ENCODE data around the gene BRF1. TPM values are rescaled to one million over a fixed set of nuclear protein-coding genes. Genes with fewer than 3 reads are reported as not detected.

BRF1 gene
- total and polyA plus RNA-seq, 2 of the 13 experiments (the other 11 are each of a cell fraction or from before 2014, with no cell fraction given), result 5.1 to 11.0 TPM

GRCh38 chr14:105301103-105301914, 508 bp upstream of the BRF1 start (continued):
- TF ChIP-seq GMEB1 (CRISPR knock-in tag; IDR thresholded peaks at IDR 0.05; ENCODE audit: borderline replicate concordance) (peak; percentile 58; the same call in 1 of the 2 replicates), ZNF350 (CRISPR knock-in tag; IDR thresholded peaks at IDR 0.05; ENCODE audit: borderline replicate concordance, low read depth) (peak; percentile 54; the same call in 1 of the 2 replicates), KAT8 (CRISPR knock-in tag; IDR thresholded peaks at IDR 0.05) (0 out of 2 replicates have a peak, but pooled peaks have one; percentile 27), ZFP91 (CRISPR knock-in tag; IDR thresholded peaks at IDR 0.05; ENCODE audit: borderline replicate concordance) (peak; percentile 38; the same call in 1 of the 2 replicates), ZSCAN21 (CRISPR knock-in tag; IDR thresholded peaks at IDR 0.05; ENCODE audit: borderline replicate concordance) (peak; percentile 61; the same call in 1 of the 2 replicates), ZMAT3 (CRISPR knock-in tag; conservative IDR thresholded peaks at IDR 0.05) (peak; percentile 83), CCAR2 (optimal IDR thresholded peaks at IDR 0.05; ENCODE audit: low read depth, low read length) (no peak), SIX1 (CRISPR knock-in tag; IDR thresholded peaks at IDR 0.05; ENCODE audit: borderline replicate concordance) (no peak), RFXAP (CRISPR knock-in tag; IDR thresholded peaks at IDR 0.05; ENCODE audit: borderline replicate concordance) (peak; percentile 36; the same call in 1 of the 2 replicates), GABPB1 (CRISPR knock-in tag; IDR thresholded peaks at IDR 0.05) (peak; percentile 60), KDM2A (CRISPR knock-in tag; IDR thresholded peaks at IDR 0.05; ENCODE audit: borderline replicate concordance, low read depth) (peak; percentile 67; the same call in 1 of the 2 replicates), SP1 (IDR thresholded peaks at IDR 0.05) (no peak), SP1 (CRISPR knock-in tag; IDR thresholded peaks at IDR 0.05) (peak; percentile 76; the same call in 1 of the 2 replicates), ZNF225 (CRISPR knock-in tag; IDR thresholded peaks at IDR 0.05) (no peak), ZNF800 (CRISPR knock-in tag; IDR thresholded peaks at IDR 0.05) (no peak), BCLAF1 (IDR thresholded peaks at IDR 0.05) (no peak), EEA1 (CRISPR knock-in tag; IDR thresholded peaks at IDR 0.05; ENCODE audit: borderline replicate concordance) (no peak), NFE2L1 (CRISPR knock-in tag; IDR thresholded peaks at IDR 0.05; ENCODE audit: borderline replicate concordance) (no peak), PHF20 (CRISPR knock-in tag; IDR thresholded peaks at IDR 0.05) (peak; percentile 67), THAP7 (CRISPR knock-in tag; IDR thresholded peaks at IDR 0.05) (0 out of 2 replicates have a peak, but pooled peaks have one; percentile 74)

Data from HepG2 (cell line).